Measurements from ENCODE around the gene SLC39A11.

GRCh38 chr17:73025041-73025560 lies 67.4 kb downstream of the SLC39A11 start:
- TF ChIP-seq CTCF (IDR thresholded peaks at IDR 0.05; ENCODE audit: low read length) (no peak), EZH2phosphoT487 (IDR thresholded peaks at IDR 0.05; ENCODE audit: low read length) (no peak), EZH2 (optimal IDR thresholded peaks at IDR 0.05; ENCODE audit: low read depth, low read length) (no peak)

All from MM.1S (cell line).